ENCODE data around the gene SS18. TPM values are rescaled to one million over a fixed set of nuclear protein-coding genes. Genes with fewer than 3 reads are reported as not detected.

SS18 gene
- polyA plus RNA-seq, 2 donors: 30.4 to 40.6 TPM

DNA sequence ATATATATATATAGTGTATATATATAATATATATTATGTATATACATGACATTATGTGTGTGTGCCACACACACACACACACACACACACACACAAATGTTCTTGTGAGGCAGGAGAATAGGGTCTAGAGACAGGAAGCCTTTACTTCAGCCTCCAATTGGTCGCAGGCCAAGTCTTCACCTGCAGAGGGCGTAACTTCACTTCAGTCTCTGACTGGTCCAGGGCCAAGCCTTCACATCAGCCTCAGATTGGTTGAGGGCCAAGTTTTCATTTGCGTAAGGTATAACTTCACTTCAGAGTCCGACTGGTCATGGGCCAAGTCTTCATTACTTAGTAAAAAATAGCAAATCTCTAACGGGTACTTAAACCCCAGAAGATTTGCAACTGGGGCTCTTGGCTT, 13.2 kb upstream of the SS18 start:
- no peak overlapping the region for H3K4me3 ChIP-seq (ENCODE audit: low read depth in 1 of 2, low read length in 2 of 2)
- H3K27ac ChIP-seq (ENCODE audit: low read depth in 2 of 2, low read length in 1 of 2): no peak overlapping the region
- 42 to 50% methylated on average over 5 of the region's 5 CpGs for WGBS, 2 donors
- H3K27me3 ChIP-seq (ENCODE audit: control insufficient read depth in 1 of 2, insufficient read depth in 2 of 2, low read length in 2 of 2): no peaks in the 10 kb centered on the region
- no peaks in the 10 kb centered on the region for H3K9me3 ChIP-seq (ENCODE audit: control insufficient read depth in 2 of 2, insufficient read depth in 1 of 2, low read depth in 1 of 2, low read length in 1 of 2)
- H3K36me3 ChIP-seq (ENCODE audit: control insufficient read depth in 2 of 2, insufficient read depth in 2 of 2, low read length in 1 of 2): no peaks in the 10 kb centered on the region
- no peaks in the 10 kb centered on the region for H3K4me1 ChIP-seq (ENCODE audit: control insufficient read depth in 2 of 2, insufficient read depth in 2 of 2, low read length in 1 of 2)

GRCh38 chr18:26097563-26097962, 7.2 kb upstream of the SS18 start:
- Histone ChIP-seq H3K4me3 (ENCODE audit: low read depth in 1 of 2, low read length in 2 of 2) (no peak overlapping the region), H3K36me3 (ENCODE audit: control insufficient read depth in 2 of 2, insufficient read depth in 2 of 2, low read length in 1 of 2) (no peaks in the 10 kb centered on the region), H3K27ac (ENCODE audit: low read depth in 2 of 2, low read length in 1 of 2) (peak overlapping the region in 1 of 2 donors; percentile 47), H3K4me1 (ENCODE audit: control insufficient read depth in 2 of 2, insufficient read depth in 2 of 2, low read length in 1 of 2) (no peaks in the 10 kb centered on the region), H3K27me3 (ENCODE audit: control insufficient read depth in 1 of 2, insufficient read depth in 2 of 2, low read length in 2 of 2) (no peaks in the 10 kb centered on the region), H3K9me3 (ENCODE audit: control insufficient read depth in 2 of 2, insufficient read depth in 1 of 2, low read depth in 1 of 2, low read length in 1 of 2) (no peaks in the 10 kb centered on the region)
- WGBS, 2 donors: 59 to 74% methylated on average over 5 of the region's 5 CpGs

- Histone ChIP-seq H3K36me3 (ENCODE audit: control insufficient read depth in 2 of 2, insufficient read depth in 2 of 2, low read length in 1 of 2) (no peaks in the 10 kb centered on the region), H3K27ac (ENCODE audit: low read depth in 2 of 2, low read length in 1 of 2) (peak overlapping the region in 1 of 2 donors; percentile 47), H3K9me3 (ENCODE audit: control insufficient read depth in 2 of 2, insufficient read depth in 1 of 2, low read depth in 1 of 2, low read length in 1 of 2) (no peaks in the 10 kb centered on the region), H3K27me3 (ENCODE audit: control insufficient read depth in 1 of 2, insufficient read depth in 2 of 2, low read length in 2 of 2) (no peaks in the 10 kb centered on the region), H3K4me1 (ENCODE audit: control insufficient read depth in 2 of 2, insufficient read depth in 2 of 2, low read length in 1 of 2) (no peaks in the 10 kb centered on the region), H3K4me3 (ENCODE audit: low read depth in 1 of 2, low read length in 2 of 2) (no peak overlapping the region)
- WGBS, 2 donors: 86 to 100% methylated on average over 1 of the region's 1 CpG
These were observed 6.4 kb upstream of the SS18 start for GRCh38 chr18:26096852-26097251.

DNA sequence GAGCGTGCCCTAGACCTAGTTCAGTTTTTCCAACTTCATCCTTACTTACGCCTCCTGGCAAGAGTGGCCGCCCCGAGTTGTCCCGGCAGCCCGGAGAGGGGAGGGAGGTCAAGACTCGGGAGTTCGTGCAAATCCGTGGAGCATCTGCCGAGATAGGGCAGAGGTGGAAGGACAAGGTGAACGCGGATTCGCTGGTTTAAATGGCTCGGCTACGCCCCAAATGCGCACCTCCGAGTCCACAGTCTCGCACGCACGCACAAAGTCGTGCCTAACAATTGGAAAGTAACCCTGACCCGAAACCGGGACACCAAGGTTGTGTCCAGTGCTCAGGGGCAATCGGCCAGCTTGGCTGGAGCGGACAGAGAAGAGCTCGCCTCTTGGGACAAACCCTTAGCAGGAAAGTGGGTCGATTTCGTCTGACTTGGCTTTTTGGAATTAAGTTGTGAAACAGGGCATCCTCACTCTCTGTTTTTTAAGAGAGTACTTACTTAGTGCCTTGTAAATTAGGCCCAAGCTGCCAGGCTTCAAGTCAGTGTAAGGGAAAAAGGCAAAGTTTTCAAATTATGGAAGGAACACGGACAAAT, 726 bp upstream of the SS18 start:
- H3K27me3 ChIP-seq (ENCODE audit: control insufficient read depth in 1 of 2, insufficient read depth in 2 of 2, low read length in 2 of 2): no peaks in the 10 kb centered on the region
- WGBS, 2 donors: 2 to 3% methylated on average over 29 of the region's 29 CpGs
- H3K4me3 ChIP-seq (ENCODE audit: low read depth in 1 of 2, low read length in 2 of 2): peak overlapping the region; percentile 98 to 99
- H3K4me1 ChIP-seq (ENCODE audit: control insufficient read depth in 2 of 2, insufficient read depth in 2 of 2, low read length in 1 of 2): no peaks in the 10 kb centered on the region
- H3K9me3 ChIP-seq (ENCODE audit: control insufficient read depth in 2 of 2, insufficient read depth in 1 of 2, low read depth in 1 of 2, low read length in 1 of 2): no peaks in the 10 kb centered on the region
- H3K27ac ChIP-seq (ENCODE audit: low read depth in 2 of 2, low read length in 1 of 2): peak overlapping the region; percentile 100
- no peaks in the 10 kb centered on the region for H3K36me3 ChIP-seq (ENCODE audit: control insufficient read depth in 2 of 2, insufficient read depth in 2 of 2, low read length in 1 of 2)

- H3K4me3 ChIP-seq (ENCODE audit: low read depth in 1 of 2, low read length in 2 of 2): peak overlapping the region; percentile 98 to 99
- H3K4me1 ChIP-seq (ENCODE audit: control insufficient read depth in 2 of 2, insufficient read depth in 2 of 2, low read length in 1 of 2): no peaks in the 10 kb centered on the region
- no peaks in the 10 kb centered on the region for H3K9me3 ChIP-seq (ENCODE audit: control insufficient read depth in 2 of 2, insufficient read depth in 1 of 2, low read depth in 1 of 2, low read length in 1 of 2)
- H3K27ac ChIP-seq (ENCODE audit: low read depth in 2 of 2, low read length in 1 of 2): peak overlapping the region; percentile 100
- WGBS, 2 donors: 1% methylated on average over 35 of the region's 35 CpGs
- H3K27me3 ChIP-seq (ENCODE audit: control insufficient read depth in 1 of 2, insufficient read depth in 2 of 2, low read length in 2 of 2): no peaks in the 10 kb centered on the region
- no peaks in the 10 kb centered on the region for H3K36me3 ChIP-seq (ENCODE audit: control insufficient read depth in 2 of 2, insufficient read depth in 2 of 2, low read length in 1 of 2)
These were observed 902 bp downstream of the SS18 start for GRCh38 chr18:26089293-26090129.

DNA sequence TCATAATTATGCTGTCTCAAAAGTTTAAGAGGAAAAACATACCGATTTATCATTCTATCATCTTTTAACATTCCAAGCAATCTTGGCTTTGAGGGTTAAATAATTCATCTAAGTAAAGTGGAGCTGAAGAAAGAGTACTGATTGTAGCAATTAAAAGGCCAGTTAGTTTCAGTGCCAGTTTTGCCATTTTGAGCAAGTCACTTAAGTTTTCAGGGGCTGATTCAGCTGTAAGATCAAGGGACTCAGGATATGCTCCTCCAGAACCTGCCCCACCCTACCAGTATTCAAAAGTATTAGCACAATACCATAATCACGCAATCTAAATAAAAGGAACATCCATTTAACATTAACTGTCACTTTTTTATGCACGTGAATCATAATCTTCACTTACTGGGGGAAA, 1.9 kb downstream of the SS18 start:
- Histone ChIP-seq H3K9me3 (ENCODE audit: control insufficient read depth in 2 of 2, insufficient read depth in 1 of 2, low read depth in 1 of 2, low read length in 1 of 2) (no peaks in the 10 kb centered on the region), H3K36me3 (ENCODE audit: control insufficient read depth in 2 of 2, insufficient read depth in 2 of 2, low read length in 1 of 2) (no peaks in the 10 kb centered on the region), H3K4me3 (ENCODE audit: low read depth in 1 of 2, low read length in 2 of 2) (peak overlapping the region in 1 of 2 donors; percentile 28), H3K27me3 (ENCODE audit: control insufficient read depth in 1 of 2, insufficient read depth in 2 of 2, low read length in 2 of 2) (no peaks in the 10 kb centered on the region), H3K27ac (ENCODE audit: low read depth in 2 of 2, low read length in 1 of 2) (no peak overlapping the region), H3K4me1 (ENCODE audit: control insufficient read depth in 2 of 2, insufficient read depth in 2 of 2, low read length in 1 of 2) (no peaks in the 10 kb centered on the region)
- 31 to 35% methylated on average over 3 of the region's 3 CpGs for WGBS, 2 donors

DNA sequence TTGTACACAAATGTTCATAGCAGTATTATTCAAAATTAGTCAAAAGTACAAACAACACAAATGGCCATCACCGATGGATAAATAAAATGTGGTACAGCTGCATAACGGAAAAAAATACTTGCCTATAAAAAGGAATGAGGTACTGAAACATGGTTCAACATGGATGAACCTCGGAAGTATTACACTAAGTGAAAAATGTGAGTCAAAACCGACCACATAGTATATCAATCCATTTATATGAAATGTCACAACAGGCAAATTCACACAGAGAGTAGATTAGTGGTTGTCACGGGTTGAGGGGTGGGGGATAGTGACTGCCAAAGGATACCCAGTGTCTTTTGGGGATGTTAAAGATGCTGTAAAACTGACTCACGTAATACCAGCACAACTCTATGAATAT, 3.5 kb downstream of the SS18 start:
- H3K9me3 ChIP-seq (ENCODE audit: control insufficient read depth in 2 of 2, insufficient read depth in 1 of 2, low read depth in 1 of 2, low read length in 1 of 2): no peaks in the 10 kb centered on the region
- H3K36me3 ChIP-seq (ENCODE audit: control insufficient read depth in 2 of 2, insufficient read depth in 2 of 2, low read length in 1 of 2): no peaks in the 10 kb centered on the region
- 91 to 92% methylated on average over 6 of the region's 6 CpGs for WGBS, 2 donors
- H3K4me3 ChIP-seq (ENCODE audit: low read depth in 1 of 2, low read length in 2 of 2): no peak overlapping the region
- no peak overlapping the region for H3K27ac ChIP-seq (ENCODE audit: low read depth in 2 of 2, low read length in 1 of 2)
- no peaks in the 10 kb centered on the region for H3K4me1 ChIP-seq (ENCODE audit: control insufficient read depth in 2 of 2, insufficient read depth in 2 of 2, low read length in 1 of 2)
- no peaks in the 10 kb centered on the region for H3K27me3 ChIP-seq (ENCODE audit: control insufficient read depth in 1 of 2, insufficient read depth in 2 of 2, low read length in 2 of 2)

DNA sequence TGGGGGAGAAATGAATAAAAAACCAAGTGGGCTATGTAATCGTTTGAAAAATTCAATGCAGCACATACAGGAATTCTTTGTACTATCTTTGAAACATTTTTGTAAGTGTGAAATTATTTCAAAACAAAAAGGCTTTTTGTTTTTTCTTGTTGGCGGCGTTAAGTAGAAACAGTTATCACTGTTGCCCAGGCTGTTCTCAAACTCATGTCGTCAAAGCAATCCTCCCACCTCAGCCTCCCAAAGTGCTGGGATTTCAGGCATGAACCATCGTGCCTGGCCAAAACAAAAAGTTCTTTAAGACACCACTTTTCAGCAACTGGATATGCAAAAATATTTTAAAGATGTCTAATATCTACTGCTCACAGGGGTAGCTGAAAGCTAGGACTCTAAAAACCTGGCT, 5.4 kb downstream of the SS18 start:
- H3K36me3 ChIP-seq (ENCODE audit: control insufficient read depth in 2 of 2, insufficient read depth in 2 of 2, low read length in 1 of 2): peaks cover 0 to 3% of the 10 kb centered on the region in 2 donors
- no peaks in the 10 kb centered on the region for H3K9me3 ChIP-seq (ENCODE audit: control insufficient read depth in 2 of 2, insufficient read depth in 1 of 2, low read depth in 1 of 2, low read length in 1 of 2)
- no peak overlapping the region for H3K4me3 ChIP-seq (ENCODE audit: low read depth in 1 of 2, low read length in 2 of 2)
- WGBS, 2 donors: 93 to 95% methylated on average over 5 of the region's 5 CpGs
- no peaks in the 10 kb centered on the region for H3K4me1 ChIP-seq (ENCODE audit: control insufficient read depth in 2 of 2, insufficient read depth in 2 of 2, low read length in 1 of 2)
- H3K27me3 ChIP-seq (ENCODE audit: control insufficient read depth in 1 of 2, insufficient read depth in 2 of 2, low read length in 2 of 2): no peaks in the 10 kb centered on the region
- no peak overlapping the region for H3K27ac ChIP-seq (ENCODE audit: low read depth in 2 of 2, low read length in 1 of 2)

- peaks cover 0 to 3% of the 10 kb centered on the region in 2 donors for H3K36me3 ChIP-seq (ENCODE audit: control insufficient read depth in 2 of 2, insufficient read depth in 2 of 2, low read length in 1 of 2)
- H3K4me1 ChIP-seq (ENCODE audit: control insufficient read depth in 2 of 2, insufficient read depth in 2 of 2, low read length in 1 of 2): no peaks in the 10 kb centered on the region
- H3K4me3 ChIP-seq (ENCODE audit: low read depth in 1 of 2, low read length in 2 of 2): no peak overlapping the region
- 93 to 95% methylated on average over 3 of the region's 3 CpGs for WGBS, 2 donors
- no peaks in the 10 kb centered on the region for H3K27me3 ChIP-seq (ENCODE audit: control insufficient read depth in 1 of 2, insufficient read depth in 2 of 2, low read length in 2 of 2)
- no peak overlapping the region for H3K27ac ChIP-seq (ENCODE audit: low read depth in 2 of 2, low read length in 1 of 2)
- no peaks in the 10 kb centered on the region for H3K9me3 ChIP-seq (ENCODE audit: control insufficient read depth in 2 of 2, insufficient read depth in 1 of 2, low read depth in 1 of 2, low read length in 1 of 2)
These were observed 7.3 kb downstream of the SS18 start for GRCh38 chr18:26083099-26083498.

DNA sequence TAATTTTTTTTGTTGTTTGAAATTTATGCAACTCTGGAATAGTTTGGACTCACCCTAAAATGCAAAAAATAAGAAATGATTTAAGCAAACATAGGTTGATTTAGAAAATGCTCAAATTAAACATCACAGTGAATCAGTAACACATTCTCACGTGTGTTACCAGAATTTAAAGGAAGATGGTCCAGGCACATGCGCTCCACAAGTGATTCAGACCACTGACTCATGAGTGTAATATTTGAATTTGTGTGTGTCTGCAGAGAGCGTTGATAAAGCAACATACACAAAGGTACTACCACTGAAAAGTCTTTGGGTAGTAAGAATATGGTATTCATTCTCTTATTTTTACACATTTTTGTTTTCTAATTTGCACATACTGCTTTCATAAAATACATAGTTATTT, 7.9 kb downstream of the SS18 start:
- WGBS, 2 donors: 90 to 91% methylated on average over 3 of the region's 3 CpGs
- Histone ChIP-seq H3K36me3 (ENCODE audit: control insufficient read depth in 2 of 2, insufficient read depth in 2 of 2, low read length in 1 of 2) (peaks cover 0 to 3% of the 10 kb centered on the region in 2 donors), H3K4me3 (ENCODE audit: low read depth in 1 of 2, low read length in 2 of 2) (no peak overlapping the region), H3K27me3 (ENCODE audit: control insufficient read depth in 1 of 2, insufficient read depth in 2 of 2, low read length in 2 of 2) (no peaks in the 10 kb centered on the region), H3K9me3 (ENCODE audit: control insufficient read depth in 2 of 2, insufficient read depth in 1 of 2, low read depth in 1 of 2, low read length in 1 of 2) (no peaks in the 10 kb centered on the region), H3K27ac (ENCODE audit: low read depth in 2 of 2, low read length in 1 of 2) (no peak overlapping the region), H3K4me1 (ENCODE audit: control insufficient read depth in 2 of 2, insufficient read depth in 2 of 2, low read length in 1 of 2) (no peaks in the 10 kb centered on the region)
